ENCODE data around the gene CGB2.
"Not testable (repeated sequence)": the region's sequence is repeated elsewhere in the genome, so short reads cannot be mapped to it uniquely, and the experiment has no call there.

- TF ChIP-seq, protein P1, sequence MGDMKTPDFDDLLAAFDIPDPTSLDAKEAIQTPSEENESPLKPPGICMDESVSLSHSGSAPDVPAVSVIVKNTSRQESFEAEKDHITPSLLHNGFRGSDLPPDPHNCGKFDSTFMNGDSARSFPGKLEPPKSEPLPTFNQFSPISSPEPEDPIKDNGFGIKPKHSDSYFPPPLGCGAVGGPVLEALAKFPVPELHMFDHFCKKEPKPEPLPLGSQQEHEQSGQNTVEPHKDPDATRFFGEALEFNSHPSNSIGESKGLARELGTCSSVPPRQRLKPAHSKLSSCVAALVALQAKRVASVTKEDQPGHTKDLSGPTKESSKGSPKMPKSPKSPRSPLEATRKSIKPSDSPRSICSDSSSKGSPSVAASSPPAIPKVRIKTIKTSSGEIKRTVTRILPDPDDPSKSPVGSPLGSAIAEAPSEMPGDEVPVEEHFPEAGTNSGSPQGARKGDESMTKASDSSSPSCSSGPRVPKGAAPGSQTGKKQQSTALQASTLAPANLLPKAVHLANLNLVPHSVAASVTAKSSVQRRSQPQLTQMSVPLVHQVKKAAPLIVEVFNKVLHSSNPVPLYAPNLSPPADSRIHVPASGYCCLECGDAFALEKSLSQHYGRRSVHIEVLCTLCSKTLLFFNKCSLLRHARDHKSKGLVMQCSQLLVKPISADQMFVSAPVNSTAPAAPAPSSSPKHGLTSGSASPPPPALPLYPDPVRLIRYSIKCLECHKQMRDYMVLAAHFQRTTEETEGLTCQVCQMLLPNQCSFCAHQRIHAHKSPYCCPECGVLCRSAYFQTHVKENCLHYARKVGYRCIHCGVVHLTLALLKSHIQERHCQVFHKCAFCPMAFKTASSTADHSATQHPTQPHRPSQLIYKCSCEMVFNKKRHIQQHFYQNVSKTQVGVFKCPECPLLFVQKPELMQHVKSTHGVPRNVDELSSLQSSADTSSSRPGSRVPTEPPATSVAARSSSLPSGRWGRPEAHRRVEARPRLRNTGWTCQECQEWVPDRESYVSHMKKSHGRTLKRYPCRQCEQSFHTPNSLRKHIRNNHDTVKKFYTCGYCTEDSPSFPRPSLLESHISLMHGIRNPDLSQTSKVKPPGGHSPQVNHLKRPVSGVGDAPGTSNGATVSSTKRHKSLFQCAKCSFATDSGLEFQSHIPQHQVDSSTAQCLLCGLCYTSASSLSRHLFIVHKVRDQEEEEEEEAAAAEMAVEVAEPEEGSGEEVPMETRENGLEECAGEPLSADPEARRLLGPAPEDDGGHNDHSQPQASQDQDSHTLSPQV (IDR thresholded peaks at IDR 0.05), result not testable (repeated sequence)
- not testable (repeated sequence) for TF ChIP-seq U2AF2 (optimal IDR thresholded peaks at IDR 0.05; ENCODE audit: low read depth, low read length); RCOR1 (IDR thresholded peaks at IDR 0.05; ENCODE audit: borderline replicate concordance in 1 of 2, low read depth in 2 of 2, low read length in 2 of 2); HNRNPLL (IDR thresholded peaks at IDR 0.05; ENCODE audit: low read depth, low read length, poor library complexity, severe bottlenecking); POLR2AphosphoS2 (IDR thresholded peaks at IDR 0.05; ENCODE audit: low read length); RBBP5 (IDR thresholded peaks at IDR 0.05; ENCODE audit: borderline replicate concordance, insufficient read depth, low read length, poor library complexity, severe bottlenecking); JUN (IDR thresholded peaks at IDR 0.05; ENCODE audit: borderline replicate concordance, low read depth, low read length); JUN (CRISPR knock-in tag; IDR thresholded peaks at IDR 0.05; ENCODE audit: borderline replicate concordance); NCOA1 (IDR thresholded peaks at IDR 0.05; ENCODE audit: low read depth); SMAD4 (CRISPR knock-in tag; conservative IDR thresholded peaks at IDR 0.05)
- TF ChIP-seq, protein P2, sequence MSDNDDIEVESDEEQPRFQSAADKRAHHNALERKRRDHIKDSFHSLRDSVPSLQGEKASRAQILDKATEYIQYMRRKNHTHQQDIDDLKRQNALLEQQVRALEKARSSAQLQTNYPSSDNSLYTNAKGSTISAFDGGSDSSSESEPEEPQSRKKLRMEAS (CRISPR knock-in tag; IDR thresholded peaks at IDR 0.05), result not testable (repeated sequence)
Measured at GRCh38 chr19:49074869-49075268, 43.2 kb downstream of the CGB2 start.

All from K562 (cell line).